T-helper 2 cell treated with Interferon-gamma antibody and Interleukin-4, amounts not matched to agents 5 μg/mL and 100 μg/mL, for 36 hours (primary cell): ENCODE results near the gene CCBE1.

Experiments used
- DNase-seq: peaks from one replicate; pipeline ENCODE4 v3.0.0; 2021; ENCODE audit warnings: low spot score
- H3K27ac Mint-ChIP-seq: one replicate; pipeline ENCODE4 v1.8.0; 2021; ENCODE audit warnings: mild to moderate bottlenecking, mixed read lengths
- H3K27me3 Mint-ChIP-seq: one replicate; pipeline ENCODE4 v1.8.0; 2021; ENCODE audit warnings: low read depth, mixed read lengths
- H3K36me3 Mint-ChIP-seq: one replicate; pipeline ENCODE4 v1.8.0; 2021; ENCODE audit warnings: low read depth, mixed read lengths
- H3K4me1 Mint-ChIP-seq: one replicate; pipeline ENCODE4 v1.8.0; 2021; ENCODE audit warnings: low read depth, mixed read lengths
- H3K4me3 Mint-ChIP-seq: one replicate; pipeline ENCODE4 v1.8.0; 2022; ENCODE audit warnings: mild to moderate bottlenecking, moderate library complexity, mixed read lengths
- H3K9me3 Mint-ChIP-seq: one replicate; pipeline ENCODE4 v1.8.0; 2021; ENCODE audit warnings: mixed read lengths

Gene CCBE1

DNA sequence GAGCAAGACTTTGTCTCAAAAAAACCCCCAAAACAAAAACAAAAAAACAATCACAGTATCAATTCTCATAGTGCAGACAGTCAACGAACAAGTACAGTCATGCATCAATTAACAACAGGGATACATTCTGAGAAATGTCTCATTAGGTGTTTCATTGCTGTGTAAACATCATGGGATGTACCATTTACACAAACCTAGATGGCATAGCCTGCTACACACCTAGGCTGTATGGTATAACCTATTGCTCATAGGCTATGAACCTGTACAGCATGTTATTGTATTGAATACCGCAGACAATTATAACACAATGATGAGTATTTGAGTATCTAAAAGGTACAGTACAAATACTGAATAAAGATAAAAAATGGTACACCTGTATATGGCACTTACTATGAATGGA, 270.4 kb downstream of the CCBE1 start:
- Mint-ChIP-seq H3K27ac (no peak overlapping the region), H3K27me3 (no peaks in the 10 kb centered on the region), H3K9me3 (no peaks in the 10 kb centered on the region), H3K4me1 (no peaks in the 10 kb centered on the region), H3K4me3 (no peak overlapping the region), H3K36me3 (no peaks in the 10 kb centered on the region)
- DNase-seq = no peak

GRCh38 chr18:59423259-59423658, 274.0 kb downstream of the CCBE1 start:
- DNase-seq = no peak
- H3K27me3 Mint-ChIP-seq = no peaks in the 10 kb centered on the region
- H3K4me1 Mint-ChIP-seq = no peaks in the 10 kb centered on the region
- H3K9me3 Mint-ChIP-seq = no peaks in the 10 kb centered on the region
- no peak overlapping the region for H3K27ac Mint-ChIP-seq
- no peaks in the 10 kb centered on the region for H3K36me3 Mint-ChIP-seq
- H3K4me3 Mint-ChIP-seq = no peak overlapping the region

- H3K4me3 Mint-ChIP-seq = no peak overlapping the region
- no peaks in the 10 kb centered on the region for H3K9me3 Mint-ChIP-seq
- no peaks in the 10 kb centered on the region for H3K36me3 Mint-ChIP-seq
- no peaks in the 10 kb centered on the region for H3K4me1 Mint-ChIP-seq
- H3K27me3 Mint-ChIP-seq = peaks cover 2% of the 10 kb centered on the region
- no peak overlapping the region for H3K27ac Mint-ChIP-seq
- DNase-seq = no peak
These were observed 277.0 kb downstream of the CCBE1 start for GRCh38 chr18:59420244-59420643.

DNA sequence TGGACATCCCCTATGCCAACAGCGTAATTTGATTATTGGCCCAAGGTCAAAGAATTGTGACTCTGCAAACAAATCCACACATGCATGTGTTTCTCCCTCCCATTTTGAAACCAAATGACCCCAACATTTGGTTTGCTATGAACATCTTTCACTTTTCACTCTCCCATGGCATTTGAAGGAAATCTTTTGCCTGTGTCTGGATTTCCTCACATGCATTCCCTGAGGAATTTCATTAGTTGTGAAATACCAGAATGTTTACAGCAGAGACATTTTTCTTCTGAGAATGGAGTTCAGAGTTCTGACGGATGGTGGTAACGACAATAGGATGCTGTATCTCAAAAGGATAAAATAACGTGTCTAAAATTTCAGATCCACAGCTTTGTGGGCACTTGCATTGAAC, 277.8 kb downstream of the CCBE1 start:
- Mint-ChIP-seq H3K36me3 (no peaks in the 10 kb centered on the region), H3K4me3 (no peak overlapping the region), H3K27me3 (peaks cover 2% of the 10 kb centered on the region), H3K9me3 (no peaks in the 10 kb centered on the region), H3K27ac (no peak overlapping the region), H3K4me1 (no peaks in the 10 kb centered on the region)
- no peak for DNase-seq

GRCh38 chr18:59416818-59417217, 280.4 kb downstream of the CCBE1 start:
- Mint-ChIP-seq H3K27me3 (peaks cover 7% of the 10 kb centered on the region), H3K36me3 (no peaks in the 10 kb centered on the region), H3K4me3 (no peak overlapping the region), H3K4me1 (no peaks in the 10 kb centered on the region), H3K27ac (no peak overlapping the region), H3K9me3 (no peaks in the 10 kb centered on the region)
- DNase-seq = no peak

- Mint-ChIP-seq H3K27ac (no peak overlapping the region), H3K36me3 (no peaks in the 10 kb centered on the region), H3K27me3 (peaks cover 10% of the 10 kb centered on the region), H3K4me3 (no peak overlapping the region), H3K9me3 (no peaks in the 10 kb centered on the region), H3K4me1 (no peaks in the 10 kb centered on the region)
- DNase-seq = no peak
These were observed 283.0 kb downstream of the CCBE1 start for GRCh38 chr18:59414111-59414653.

DNA sequence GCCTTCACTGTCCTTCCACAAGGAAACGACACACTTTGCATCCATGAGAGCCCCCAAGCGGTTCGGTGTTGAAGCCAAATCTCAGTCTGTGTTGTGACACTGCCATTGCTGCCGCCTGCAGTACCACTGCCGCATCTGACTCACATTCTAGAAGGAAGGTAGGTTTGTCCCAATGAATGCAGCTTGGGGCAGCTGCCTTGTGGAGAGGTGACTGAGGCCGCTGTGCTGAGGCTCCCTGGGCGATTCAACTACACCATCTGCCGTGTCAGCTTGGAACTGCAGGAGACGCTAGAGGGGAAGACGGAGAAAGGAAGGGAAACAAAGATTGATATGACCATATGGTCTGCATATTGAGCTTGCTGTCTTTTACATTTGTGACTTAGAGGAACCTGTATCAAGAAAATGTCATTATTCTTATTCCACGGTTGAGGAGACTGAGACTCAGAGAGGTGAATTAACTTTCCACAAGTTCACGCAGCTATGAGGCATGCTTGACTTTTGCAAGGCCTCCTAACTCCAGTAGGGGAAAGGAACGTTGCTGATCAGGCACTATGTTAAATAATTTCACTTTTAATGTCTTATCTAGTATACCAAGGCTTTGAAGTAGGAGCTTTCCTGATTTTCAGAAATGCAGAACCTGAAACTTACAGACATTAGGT, 294.7 kb downstream of the CCBE1 start:
- peaks cover 3% of the 10 kb centered on the region for H3K4me1 Mint-ChIP-seq
- no peaks in the 10 kb centered on the region for H3K36me3 Mint-ChIP-seq
- no peaks in the 10 kb centered on the region for H3K9me3 Mint-ChIP-seq
- H3K27ac Mint-ChIP-seq = no peak overlapping the region
- H3K27me3 Mint-ChIP-seq = peaks cover 5% of the 10 kb centered on the region
- DNase-seq = peak; percentile 66
- H3K4me3 Mint-ChIP-seq = no peak overlapping the region

- peaks cover 10% of the 10 kb centered on the region for H3K27me3 Mint-ChIP-seq
- H3K9me3 Mint-ChIP-seq = no peaks in the 10 kb centered on the region
- no peak overlapping the region for H3K27ac Mint-ChIP-seq
- H3K4me3 Mint-ChIP-seq = no peak overlapping the region
- no peak for DNase-seq
- H3K4me1 Mint-ChIP-seq = peaks cover 7% of the 10 kb centered on the region
- no peaks in the 10 kb centered on the region for H3K36me3 Mint-ChIP-seq
These were observed 296.8 kb downstream of the CCBE1 start for GRCh38 chr18:59400407-59400806.

DNA sequence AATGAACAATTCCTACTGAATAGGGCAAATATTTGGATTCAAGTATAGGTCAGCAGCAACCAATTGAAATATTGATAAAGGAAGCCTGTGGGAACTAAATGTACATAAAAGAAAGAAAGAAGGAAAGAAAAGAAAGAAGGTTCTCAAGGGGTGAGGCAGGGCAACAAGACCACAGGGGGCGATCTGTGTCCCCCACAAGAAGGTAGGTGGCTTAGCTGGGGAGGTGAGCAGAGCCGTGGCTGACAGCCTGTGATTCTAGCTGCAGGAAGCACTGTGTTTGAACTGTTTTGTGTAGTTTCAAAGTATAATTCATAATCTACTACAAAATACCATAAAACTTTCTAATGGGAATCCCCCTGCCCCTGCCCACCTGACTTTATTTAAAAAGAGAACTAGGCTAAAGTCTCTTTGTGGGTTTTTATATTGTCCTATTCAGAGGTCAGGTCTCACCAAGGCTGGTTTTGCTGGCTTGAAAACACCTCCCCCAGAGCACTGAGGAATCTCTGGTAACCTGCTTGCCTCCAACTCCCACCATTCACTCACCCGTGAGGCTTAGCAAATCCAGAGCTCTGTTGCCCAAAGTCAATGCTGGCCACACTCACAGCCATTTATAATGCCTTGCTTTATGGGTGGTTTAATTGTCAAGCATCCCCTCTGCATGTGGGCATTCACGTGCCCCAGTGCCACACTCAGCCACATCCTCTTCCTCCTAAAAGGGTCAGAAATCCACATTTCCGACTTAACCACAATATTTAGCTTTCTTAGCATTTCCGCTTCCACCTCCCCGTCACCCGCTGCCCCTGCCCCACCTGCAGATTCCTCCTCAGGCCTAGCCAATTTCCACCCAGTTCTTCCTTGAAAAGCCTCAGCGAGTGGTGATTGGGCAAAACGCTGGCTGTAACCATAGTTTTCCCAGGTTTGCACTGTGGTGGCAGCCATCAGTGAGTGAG, 301.7 kb downstream of the CCBE1 start:
- no peak overlapping the region for H3K4me3 Mint-ChIP-seq

DNA sequence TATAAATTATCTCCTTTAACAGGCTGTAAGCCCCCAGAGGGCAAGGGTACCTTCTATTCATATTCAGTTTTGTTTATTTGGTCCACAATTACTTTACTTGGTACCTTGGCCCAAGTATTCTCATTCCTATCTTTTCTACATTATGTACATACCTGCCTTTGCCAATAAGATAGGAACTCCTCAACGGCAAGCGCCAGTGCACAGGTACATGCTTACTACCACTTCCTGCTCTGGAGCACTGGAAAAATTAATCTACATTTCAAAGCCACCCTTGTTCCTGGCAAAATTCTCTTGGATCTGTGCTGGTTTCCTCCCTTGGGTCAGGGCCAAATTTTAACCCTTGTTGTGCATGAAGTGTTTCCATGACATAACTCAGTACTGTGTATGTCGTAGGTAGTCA, 303.8 kb downstream of the CCBE1 start:
- no peak for DNase-seq
- Mint-ChIP-seq H3K27me3 (peaks cover 20% of the 10 kb centered on the region), H3K4me3 (no peak overlapping the region), H3K36me3 (no peaks in the 10 kb centered on the region), H3K4me1 (peaks cover 4% of the 10 kb centered on the region), H3K27ac (no peak overlapping the region), H3K9me3 (no peaks in the 10 kb centered on the region)

More for the DNA sequence above, 301.7 kb downstream of the CCBE1 start:
- DNase-seq = no peak
- Mint-ChIP-seq H3K4me1 (peaks cover 4% of the 10 kb centered on the region), H3K27me3 (peaks cover 18% of the 10 kb centered on the region), H3K9me3 (no peaks in the 10 kb centered on the region), H3K36me3 (no peaks in the 10 kb centered on the region), H3K27ac (no peak overlapping the region)

DNA sequence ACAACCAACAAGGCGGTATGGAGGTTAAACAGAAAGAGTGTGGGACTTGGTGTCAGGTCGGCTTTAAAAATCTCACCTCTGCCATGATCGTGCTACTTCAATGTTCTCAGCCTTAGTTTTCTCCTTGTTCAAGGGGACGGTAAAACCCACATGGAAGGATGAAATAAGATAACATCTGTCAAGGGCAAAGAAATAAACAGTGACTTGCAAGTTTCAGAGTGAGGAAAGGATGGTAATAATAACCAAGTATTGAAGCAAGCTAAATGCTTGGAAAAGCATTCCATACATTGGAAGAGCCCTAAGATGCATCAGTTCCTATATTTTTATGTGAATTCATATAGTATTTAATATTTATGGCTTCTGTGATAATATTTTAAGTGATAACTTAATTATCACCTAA, 308.4 kb downstream of the CCBE1 start:
- Mint-ChIP-seq H3K27ac (no peak overlapping the region), H3K4me1 (no peaks in the 10 kb centered on the region), H3K27me3 (peaks cover 4% of the 10 kb centered on the region), H3K36me3 (no peaks in the 10 kb centered on the region), H3K9me3 (no peaks in the 10 kb centered on the region), H3K4me3 (no peak overlapping the region)
- DNase-seq = no peak

DNA sequence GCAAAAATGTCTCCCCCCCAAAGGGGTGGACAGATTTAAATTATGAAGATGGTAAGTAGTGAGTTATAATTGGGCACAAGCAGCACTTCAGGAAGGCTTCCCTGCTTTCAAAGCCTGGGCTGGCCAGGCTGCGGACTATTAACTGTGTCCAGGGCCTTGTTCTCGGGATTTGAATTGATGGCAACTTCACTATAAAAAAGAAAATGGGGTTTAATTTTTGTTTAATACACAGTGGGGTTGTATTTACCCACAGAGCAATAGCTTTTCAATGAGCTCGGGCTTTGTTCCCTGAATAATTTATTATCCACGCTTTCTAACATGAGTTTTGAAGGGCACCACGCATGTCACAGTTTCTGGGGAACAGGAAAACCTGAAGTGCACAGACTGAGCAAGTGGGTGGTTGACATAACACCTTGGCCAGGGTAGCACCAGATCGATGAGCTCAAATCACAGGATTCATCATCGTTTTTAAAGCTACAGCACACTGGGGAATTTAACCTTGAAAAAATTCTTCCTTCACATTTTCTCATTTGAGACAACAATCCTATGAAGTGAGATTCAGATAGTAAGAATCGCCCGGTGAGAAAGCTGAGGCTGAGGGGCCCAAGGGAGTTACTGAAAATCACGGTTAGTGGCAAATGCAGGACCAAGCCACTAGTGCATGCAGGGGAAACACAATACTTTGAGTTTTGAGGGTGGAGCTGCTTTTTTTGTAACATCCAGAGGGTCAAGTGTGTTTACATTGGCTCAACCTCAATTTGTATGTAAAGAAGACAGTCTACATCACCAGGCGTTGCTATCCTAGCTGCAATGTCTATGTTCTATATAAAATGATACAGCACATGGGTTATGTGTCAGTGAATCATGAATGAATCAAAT, 309.3 kb downstream of the CCBE1 start:
- H3K27ac Mint-ChIP-seq = no peak overlapping the region

GRCh38 chr18:59386909-59387686, 310.1 kb downstream of the CCBE1 start:
- H3K36me3 Mint-ChIP-seq = no peaks in the 10 kb centered on the region
- no peaks in the 10 kb centered on the region for H3K9me3 Mint-ChIP-seq

More for the DNA sequence above, 309.3 kb downstream of the CCBE1 start:
- no peak for DNase-seq
- Mint-ChIP-seq H3K9me3 (no peaks in the 10 kb centered on the region), H3K27me3 (peaks cover 4% of the 10 kb centered on the region), H3K36me3 (no peaks in the 10 kb centered on the region), H3K4me1 (no peaks in the 10 kb centered on the region), H3K4me3 (no peak overlapping the region)

More at GRCh38 chr18:59386909-59387686, 310.1 kb downstream of the CCBE1 start:
- peaks cover 4% of the 10 kb centered on the region for H3K27me3 Mint-ChIP-seq
- DNase-seq = no peak
- no peak overlapping the region for H3K27ac Mint-ChIP-seq
- H3K4me1 Mint-ChIP-seq = no peaks in the 10 kb centered on the region
- no peak overlapping the region for H3K4me3 Mint-ChIP-seq
